HG03432 (cell line): ENCODE data around the gene SNED1.

Experiments used
- ATAC-seq: cut with Tn5 transposase; IDR thresholded peaks from one replicate; pipeline ENCODE4 v1.9.1; 2021; ENCODE audit warnings: mild to moderate bottlenecking, moderate library complexity; ENCODE audit not compliant: unreplicated experiment

The SNED1 gene

GRCh38 chr2:241123816-241124536 lies 125.6 kb downstream of the SNED1 start:
- no peak for ATAC-seq

GRCh38 chr2:241125626-241126025 lies 127.2 kb downstream of the SNED1 start:
- no peak for ATAC-seq

- no peak for ATAC-seq
Measured at GRCh38 chr2:241126201-241126611, 127.8 kb downstream of the SNED1 start.

DNA sequence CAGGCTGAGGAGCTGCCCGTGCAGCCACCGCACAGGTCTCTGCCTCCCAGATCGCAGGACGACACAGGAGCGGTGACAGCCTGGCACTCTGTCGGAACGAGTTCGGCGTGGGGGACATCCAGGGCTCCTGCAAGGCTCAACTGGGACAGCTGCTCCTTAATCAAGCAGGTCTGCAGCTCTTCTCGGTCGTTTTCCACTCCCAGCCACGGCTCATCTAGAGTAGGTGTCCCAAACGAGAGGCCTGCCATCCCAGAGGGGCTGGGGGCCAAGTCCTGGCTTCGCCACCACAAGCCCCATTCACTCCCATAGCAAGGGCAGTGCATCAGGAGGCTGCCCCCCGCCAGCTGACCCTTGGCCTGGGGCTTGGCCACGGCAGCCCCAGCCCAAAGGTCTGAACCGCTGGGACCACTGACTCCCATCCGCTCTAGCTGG lies 128.4 kb downstream of the SNED1 start:
- ATAC-seq = no peak

DNA sequence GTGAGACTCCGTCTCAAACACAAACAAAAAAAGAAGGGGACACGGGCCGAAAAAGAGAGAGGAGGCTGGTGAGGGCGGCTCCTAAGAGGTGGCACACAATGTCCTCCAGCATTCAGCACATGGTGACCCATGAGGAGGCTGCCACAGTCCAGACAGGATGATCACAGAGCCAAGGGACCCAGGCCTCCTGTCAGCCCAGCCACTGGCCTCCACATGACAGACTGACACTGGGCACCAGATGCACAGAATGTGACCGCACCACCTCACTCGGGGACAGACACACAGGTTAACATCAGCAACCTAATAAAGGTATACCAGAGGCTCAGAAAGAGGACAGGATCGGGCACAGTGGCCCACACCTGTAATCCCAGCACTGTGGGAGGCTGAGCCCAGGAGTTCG lies 129.8 kb downstream of the SNED1 start:
- no peak for ATAC-seq

DNA sequence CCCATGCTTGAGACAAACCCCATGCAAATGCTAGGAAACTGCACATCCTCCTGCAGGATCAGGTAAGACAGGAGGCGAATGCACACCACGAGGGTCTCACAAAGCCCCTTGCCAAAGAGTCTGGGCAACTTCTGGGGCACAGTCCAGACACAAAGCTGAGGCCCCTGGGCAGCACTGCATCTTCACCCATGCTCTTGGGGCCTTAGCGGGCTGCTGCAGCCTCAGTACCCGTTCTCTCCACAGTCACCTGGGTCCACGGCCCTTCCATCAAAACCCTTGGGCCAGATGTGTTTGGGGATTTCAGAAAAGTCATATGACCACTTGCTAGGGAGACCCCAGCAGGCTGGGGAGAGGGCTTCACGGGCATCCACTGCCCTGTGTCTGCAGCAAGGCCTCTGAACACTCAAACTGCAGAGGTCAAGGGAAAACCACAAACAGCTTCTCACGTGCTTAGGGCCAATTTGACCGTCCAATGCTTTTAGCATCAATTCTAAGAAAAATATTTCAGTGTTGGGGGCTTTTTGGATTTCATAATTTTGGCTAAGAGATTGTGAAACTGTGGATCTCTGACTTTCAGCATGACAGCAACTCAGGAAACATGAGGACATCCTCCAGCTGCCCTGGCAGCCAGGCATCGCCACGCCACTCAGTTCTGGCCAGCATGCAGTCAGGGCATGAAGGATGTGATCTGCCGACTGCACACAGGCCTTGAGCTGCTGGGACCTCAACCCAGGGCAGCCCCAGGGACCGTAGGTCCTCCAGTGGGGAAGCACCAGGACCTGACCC lies 130.9 kb downstream of the SNED1 start:
- ATAC-seq = no peak

GRCh38 chr2:241130316-241130715 lies 131.9 kb downstream of the SNED1 start:
- ATAC-seq = no peak

DNA sequence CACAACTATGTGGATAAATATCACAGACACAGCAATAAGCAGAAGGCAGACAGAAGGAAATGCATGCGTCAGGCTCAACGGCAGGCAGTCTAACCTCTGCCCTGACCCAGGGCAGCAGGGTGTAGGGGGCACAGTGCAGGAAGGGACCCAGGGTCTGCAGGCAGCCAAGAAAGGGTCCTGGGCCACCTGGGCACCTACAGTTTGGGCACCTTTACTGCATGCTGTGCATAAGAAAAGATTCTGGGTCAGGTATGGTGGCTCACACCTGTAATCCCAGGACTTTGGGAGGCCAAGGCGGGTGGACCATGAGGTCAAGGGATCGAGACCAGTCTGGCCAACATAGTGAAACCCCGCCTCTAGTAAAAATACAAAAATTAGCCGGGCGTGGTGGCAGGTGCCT lies 133.1 kb downstream of the SNED1 start:
- no peak for ATAC-seq

GRCh38 chr2:241132538-241133435 lies 134.4 kb downstream of the SNED1 start:
- no peak for ATAC-seq

DNA sequence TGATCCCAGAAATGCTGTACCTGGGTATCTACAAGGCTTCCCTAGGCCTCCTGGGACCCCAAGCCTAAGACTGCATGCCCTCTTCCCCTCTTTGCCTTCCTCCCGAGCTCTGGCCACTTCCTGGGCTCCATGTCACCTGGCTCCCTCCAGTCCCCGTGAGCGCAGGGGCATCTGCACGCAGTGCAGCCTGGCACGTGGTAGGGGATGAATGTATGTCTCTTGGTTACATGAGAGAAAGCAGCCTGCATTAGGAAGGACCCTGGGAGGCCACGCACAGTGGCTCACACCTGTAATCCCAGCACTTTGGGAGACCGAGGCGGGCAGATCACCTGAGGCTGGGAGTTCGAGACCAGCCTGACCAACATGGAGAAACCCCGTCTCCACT lies 135.0 kb downstream of the SNED1 start:
- no peak for ATAC-seq

DNA sequence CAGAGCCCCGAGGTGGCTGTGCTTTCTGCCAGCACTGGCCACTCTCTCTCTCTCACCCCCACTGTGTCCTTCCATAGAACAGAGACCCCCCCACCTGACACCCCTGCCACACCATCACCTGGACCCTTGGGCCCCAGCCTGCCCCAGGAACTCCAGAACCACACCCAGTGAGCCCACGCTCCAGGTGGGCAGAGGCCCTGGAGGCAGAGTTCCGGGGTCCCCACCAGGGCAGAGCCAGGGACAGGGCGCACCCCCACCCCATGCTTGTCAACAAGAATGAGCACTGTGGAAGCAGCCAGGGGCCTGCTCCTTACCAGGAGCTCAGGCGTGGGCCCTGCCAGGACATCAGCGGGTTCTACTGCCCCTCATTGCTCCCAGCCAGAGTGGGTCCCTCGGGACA lies 136.3 kb downstream of the SNED1 start:
- ATAC-seq = no peak

GRCh38 chr2:241135737-241136136 lies 137.3 kb downstream of the SNED1 start:
- ATAC-seq = no peak

GRCh38 chr2:241136191-241136590 lies 137.8 kb downstream of the SNED1 start:
- no peak for ATAC-seq

- no peak for ATAC-seq
Measured at GRCh38 chr2:241136661-241137260, 138.3 kb downstream of the SNED1 start.

DNA sequence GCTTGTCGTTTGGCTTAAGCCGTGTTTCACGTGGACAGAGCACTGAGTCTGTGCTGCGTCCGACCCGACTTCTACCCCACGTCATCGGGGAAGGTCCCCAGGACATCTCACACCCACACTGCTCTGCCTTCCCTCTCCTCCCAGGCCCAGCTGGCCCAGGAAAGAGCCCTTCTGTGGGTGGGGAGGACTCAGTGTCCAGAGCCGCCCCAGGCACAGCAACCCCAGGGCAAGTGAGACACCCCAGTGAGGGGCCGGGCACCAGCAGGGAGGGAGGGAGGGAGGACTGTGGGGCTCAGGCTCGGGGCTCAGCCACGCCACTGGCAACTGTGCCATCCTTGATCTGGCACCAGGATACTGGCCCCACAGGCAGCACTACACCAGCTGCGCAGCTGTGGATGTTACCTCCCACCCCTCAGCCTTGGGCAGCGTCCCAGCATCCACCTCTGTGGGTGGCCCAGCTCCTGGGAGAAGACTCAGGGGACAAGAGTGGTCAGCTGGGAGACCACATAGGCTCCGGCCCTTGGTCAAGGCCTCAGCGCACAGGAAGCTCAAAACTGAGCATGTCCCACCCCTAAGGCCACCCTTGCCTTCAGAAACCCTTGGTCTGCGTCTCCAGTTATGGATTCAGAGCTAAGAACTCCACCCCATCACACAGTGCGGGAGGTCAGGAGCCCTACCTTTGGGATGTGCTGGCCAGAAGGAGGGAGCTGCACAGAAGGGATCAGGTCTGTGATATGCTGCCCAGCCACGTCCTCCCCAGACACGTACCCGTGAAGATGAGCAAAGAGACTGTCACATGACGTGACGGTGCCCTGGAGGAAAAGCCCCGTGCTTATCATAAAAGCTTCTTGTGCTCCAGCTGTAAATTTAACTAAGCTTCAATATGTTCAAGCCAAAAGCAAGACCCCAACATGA lies 139.1 kb downstream of the SNED1 start:
- no peak for ATAC-seq

GRCh38 chr2:241138471-241138870 lies 140.1 kb downstream of the SNED1 start:
- ATAC-seq = no peak

DNA sequence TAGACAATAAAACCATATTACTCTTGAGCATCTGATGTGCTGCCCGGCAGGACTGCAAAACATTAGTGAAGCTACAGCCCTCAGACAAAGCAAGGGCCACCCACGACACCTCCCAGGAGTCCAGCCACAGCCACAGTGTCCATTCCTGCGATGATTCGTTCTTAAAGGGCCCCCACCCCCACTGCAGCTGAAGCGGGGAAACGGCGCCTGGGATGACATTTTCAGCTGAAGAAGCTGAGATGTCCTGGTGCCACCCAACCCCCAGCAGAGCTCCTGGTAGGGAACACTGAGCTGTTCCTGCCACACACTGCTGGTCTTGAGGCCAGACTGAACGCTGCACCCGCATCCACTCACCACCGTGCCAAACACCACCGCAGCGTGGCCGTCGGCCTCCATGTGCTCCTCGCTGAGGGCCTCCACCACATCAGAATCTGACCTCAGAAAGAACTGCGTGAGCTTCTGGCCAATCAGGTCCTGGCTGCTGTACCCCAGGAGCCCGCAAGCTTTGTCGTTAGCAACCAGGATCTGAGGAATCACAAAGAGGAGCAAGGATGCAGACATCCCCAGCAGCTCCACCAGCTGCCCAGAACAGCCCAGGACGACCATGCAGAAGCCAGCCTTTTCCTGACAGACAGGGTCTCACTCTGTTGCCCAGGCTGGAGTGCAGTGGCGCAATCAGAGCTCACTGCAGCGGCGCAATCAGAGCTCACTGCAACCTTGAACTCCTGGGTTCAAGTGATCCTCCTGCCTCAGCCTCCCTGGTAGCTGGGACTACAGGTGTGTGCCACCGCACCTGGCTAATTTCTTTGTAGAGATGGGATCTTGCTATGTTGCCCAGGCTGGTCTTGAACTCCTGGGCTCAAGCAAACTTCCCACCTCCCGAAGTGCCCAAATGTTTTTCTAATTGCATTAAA lies 141.4 kb downstream of the SNED1 start:
- no peak for ATAC-seq

GRCh38 chr2:241140445-241140840 lies 142.0 kb downstream of the SNED1 start:
- ATAC-seq = no peak

DNA sequence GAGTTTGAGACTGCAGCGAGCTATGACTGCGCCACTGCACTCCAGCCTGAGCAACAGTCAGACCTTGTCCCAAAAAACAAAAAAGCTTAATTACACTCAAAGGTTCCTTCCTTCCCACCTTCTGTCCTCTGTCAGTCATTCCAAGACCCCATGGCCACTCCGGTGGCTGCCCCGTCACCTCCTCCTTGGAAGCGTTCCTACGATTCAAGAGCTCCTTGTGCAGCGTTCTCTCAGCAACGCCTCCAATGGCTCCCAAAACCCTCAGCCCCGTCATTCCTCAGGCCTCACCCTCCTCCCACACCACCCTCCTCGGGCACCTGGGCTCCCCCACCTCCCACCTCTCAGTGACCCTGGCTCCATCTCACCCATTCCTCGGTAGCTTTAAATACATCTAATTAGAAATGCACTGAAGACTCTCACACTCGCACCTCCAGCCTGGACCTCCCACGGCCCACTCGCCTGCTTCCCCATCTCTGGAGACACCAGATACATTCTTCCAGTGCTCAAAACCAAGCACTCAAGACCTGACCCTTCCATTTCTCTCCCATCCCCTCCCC lies 142.9 kb downstream of the SNED1 start:
- no peak for ATAC-seq
